ENCODE results near the gene CERS4. TPM values are rescaled to one million over a fixed set of nuclear protein-coding genes. Genes with fewer than 3 reads are reported as not detected.

CERS4 gene
- total and polyA plus RNA-seq, 2 experiments from 2014 or later, result not detected

DNA sequence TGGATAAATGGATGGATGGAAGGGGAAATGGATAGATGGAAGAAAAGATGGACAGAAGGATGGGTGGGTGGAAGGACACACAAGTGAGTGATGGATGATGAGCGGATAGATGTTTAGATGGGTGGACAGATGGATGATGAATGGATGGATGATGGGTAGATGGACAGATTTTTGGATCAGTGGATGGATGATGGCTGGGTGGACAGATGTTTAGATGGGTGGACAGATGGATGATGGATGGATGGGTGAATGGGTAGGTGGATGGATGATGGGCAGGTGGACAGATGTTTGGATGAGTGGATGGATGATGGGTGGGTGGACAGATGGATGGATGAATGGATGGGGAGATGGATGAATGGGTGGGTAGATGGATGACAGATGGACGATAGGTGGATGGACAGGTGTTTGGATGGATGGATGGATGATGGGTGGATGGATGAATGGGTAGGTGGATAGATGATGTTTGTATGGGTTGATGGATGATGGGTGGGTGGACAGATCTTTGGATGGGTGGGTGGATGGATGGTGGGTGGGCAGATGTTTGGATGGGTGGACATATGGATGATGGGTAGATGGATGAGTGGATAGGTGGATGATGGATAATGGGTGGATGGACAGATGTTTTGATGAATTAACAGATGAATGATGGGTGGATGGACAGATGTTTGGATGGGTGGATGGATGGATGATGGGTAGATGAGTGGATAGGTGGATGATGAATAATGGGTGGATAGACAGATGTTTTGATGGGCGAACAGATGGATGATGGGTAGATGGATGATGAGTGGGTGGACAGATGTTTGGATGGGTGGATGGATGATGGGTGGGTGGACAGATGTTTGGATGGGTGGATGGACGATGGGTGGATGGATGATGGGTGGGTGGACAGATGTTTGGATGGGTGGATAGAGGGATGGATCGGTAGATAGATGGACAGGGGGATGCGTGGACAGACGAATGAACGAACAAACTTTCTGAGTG is 39.5 kb downstream of the CERS4 start:
- no peak for DNase-seq
- Histone ChIP-seq H3K36me3 (ENCODE audit: low read depth) (no peaks in the 10 kb centered on the region), H3K4me2 (ENCODE audit: unreplicated experiment) (no peak overlapping the region), H3F3A (ENCODE audit: insufficient read depth) (no peaks in the 10 kb centered on the region), H3K27ac (no peak overlapping the region), H3K9me2 (ENCODE audit: insufficient read depth) (no peaks in the 10 kb centered on the region), H4K20me1 (ENCODE audit: insufficient read depth) (no peaks in the 10 kb centered on the region), H3K4me3 (no peak overlapping the region), H3K79me2 (ENCODE audit: insufficient read depth) (no peaks in the 10 kb centered on the region), H3K9ac (no peak overlapping the region), H2AFZ (no peak overlapping the region), H3K27me3 (replicated peaks; ENCODE audit: insufficient read depth) (no peaks in the 10 kb centered on the region), H3K9me3 (ENCODE audit: low read depth) (no peaks in the 10 kb centered on the region), H3K4me1 (ENCODE audit: insufficient read depth) (0 out of 2 replicates have a peak, but pooled peaks cover 6% of the 10 kb centered on the region)
- TF ChIP-seq EZH2 (IDR thresholded peaks at IDR 0.05; ENCODE audit: insufficient read depth, poor library complexity, severe bottlenecking) (no peak), EZH2phosphoT487 (IDR thresholded peaks at IDR 0.05; ENCODE audit: insufficient read depth, low read depth) (no peak)
- WGBS, 2 experiments (ENCODE audit: low coverage in 1 of 2, low lambda C conversion rate in 2 of 2, missing lambda C conversion rate in 2 of 2), result 79 to 82% methylated on average over 8 of the region's 8 CpGs
- in situ Hi-C loops (cut with MboI), result loop anchor here (10.0 kb wide), 1 partner anchor 284 kb away; no protein-coding TSS in a partner anchor

DNA sequence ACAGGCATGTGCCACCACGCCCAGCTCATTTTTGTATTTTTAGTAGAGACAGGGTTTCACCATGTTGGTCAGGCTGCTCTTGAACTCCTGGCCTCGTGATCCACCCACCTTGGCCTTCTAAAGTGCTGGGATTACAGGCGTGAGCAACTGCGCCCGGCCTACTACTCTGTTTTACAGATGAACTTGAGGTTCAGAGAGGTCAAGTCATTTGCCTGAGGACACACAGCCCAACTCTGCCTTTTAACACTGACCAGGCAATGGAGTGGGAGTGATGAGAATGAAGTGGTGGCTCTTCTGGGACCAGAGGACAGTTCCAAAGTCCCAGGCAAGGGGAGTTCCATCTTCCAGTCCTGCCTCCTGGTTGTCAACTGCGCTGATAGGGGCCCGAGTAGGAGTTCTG is 41.4 kb downstream of the CERS4 start:
- H3K4me3 ChIP-seq, result no peak overlapping the region
- H3F3A ChIP-seq (ENCODE audit: insufficient read depth), result no peaks in the 10 kb centered on the region
- H3K36me3 ChIP-seq (ENCODE audit: low read depth), result no peaks in the 10 kb centered on the region
- no peak for DNase-seq
- TF ChIP-seq EZH2phosphoT487 (IDR thresholded peaks at IDR 0.05; ENCODE audit: insufficient read depth, low read depth), result no peak
- TF ChIP-seq EZH2 (IDR thresholded peaks at IDR 0.05; ENCODE audit: insufficient read depth, poor library complexity, severe bottlenecking), result no peak
- H3K9me2 ChIP-seq (ENCODE audit: insufficient read depth), result no peaks in the 10 kb centered on the region
- in situ Hi-C loops (cut with MboI), result no loop called here
- peak overlapping the region; percentile 42 for H3K4me2 ChIP-seq (ENCODE audit: unreplicated experiment)
- no peaks in the 10 kb centered on the region for H3K9me3 ChIP-seq (ENCODE audit: low read depth)
- H3K9ac ChIP-seq, result no peak overlapping the region
- WGBS, 2 experiments (ENCODE audit: low coverage in 1 of 2, low lambda C conversion rate in 2 of 2, missing lambda C conversion rate in 2 of 2), result 50 to 60% methylated on average over 7 of the region's 7 CpGs
- H3K27me3 ChIP-seq (replicated peaks; ENCODE audit: insufficient read depth), result no peaks in the 10 kb centered on the region
- H4K20me1 ChIP-seq (ENCODE audit: insufficient read depth), result no peaks in the 10 kb centered on the region
- no peak overlapping the region for H3K27ac ChIP-seq
- no peak overlapping the region for H2AFZ ChIP-seq
- H3K4me1 ChIP-seq (ENCODE audit: insufficient read depth), result 0 out of 2 replicates have a peak, but pooled peaks cover 6% of the 10 kb centered on the region
- H3K79me2 ChIP-seq (ENCODE audit: insufficient read depth), result no peaks in the 10 kb centered on the region

DNA sequence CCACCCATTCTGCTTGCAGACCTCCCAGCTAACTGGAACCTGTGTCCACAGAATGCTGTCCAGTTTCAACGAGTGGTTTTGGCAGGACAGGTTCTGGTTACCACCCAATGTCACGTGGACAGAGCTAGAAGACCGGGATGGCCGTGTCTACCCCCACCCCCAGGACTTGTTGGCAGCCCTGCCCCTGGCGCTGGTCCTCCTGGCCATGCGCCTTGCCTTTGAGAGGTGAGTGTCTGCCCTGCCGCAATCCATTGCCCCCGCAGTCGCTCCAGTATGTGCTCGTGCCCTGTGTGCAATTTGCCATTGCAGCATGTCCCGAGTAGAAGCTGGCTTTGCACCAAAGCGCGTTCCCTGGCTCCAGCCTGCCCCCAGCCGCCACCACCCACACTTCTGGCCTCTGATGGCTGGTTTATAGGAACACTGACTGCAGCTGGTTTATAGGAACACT is 41.9 kb downstream of the CERS4 start:
- H3K4me3 ChIP-seq, result no peak overlapping the region
- TF ChIP-seq EZH2phosphoT487 (IDR thresholded peaks at IDR 0.05; ENCODE audit: insufficient read depth, low read depth) (no peak), EZH2 (IDR thresholded peaks at IDR 0.05; ENCODE audit: insufficient read depth, poor library complexity, severe bottlenecking) (no peak)
- H3K9me3 ChIP-seq (ENCODE audit: low read depth), result no peaks in the 10 kb centered on the region
- H3K4me1 ChIP-seq (ENCODE audit: insufficient read depth), result 0 out of 2 replicates have a peak, but pooled peaks cover 6% of the 10 kb centered on the region
- no peaks in the 10 kb centered on the region for H3K36me3 ChIP-seq (ENCODE audit: low read depth)
- in situ Hi-C loops (cut with MboI), result no loop called here
- H3K9me2 ChIP-seq (ENCODE audit: insufficient read depth), result no peaks in the 10 kb centered on the region
- H3K79me2 ChIP-seq (ENCODE audit: insufficient read depth), result no peaks in the 10 kb centered on the region
- no peak overlapping the region for H2AFZ ChIP-seq
- no peak overlapping the region for H3K9ac ChIP-seq
- no peak overlapping the region for H3K27ac ChIP-seq
- H4K20me1 ChIP-seq (ENCODE audit: insufficient read depth), result no peaks in the 10 kb centered on the region
- no peaks in the 10 kb centered on the region for H3K27me3 ChIP-seq (replicated peaks; ENCODE audit: insufficient read depth)
- WGBS, 2 experiments (ENCODE audit: low coverage in 1 of 2, low lambda C conversion rate in 2 of 2, missing lambda C conversion rate in 2 of 2), result 10 to 12% methylated on average over 14 of the region's 14 CpGs
- H3F3A ChIP-seq (ENCODE audit: insufficient read depth), result no peaks in the 10 kb centered on the region
- H3K4me2 ChIP-seq (ENCODE audit: unreplicated experiment), result peak overlapping the region; percentile 42
- peak; percentile 60 for DNase-seq

DNA sequence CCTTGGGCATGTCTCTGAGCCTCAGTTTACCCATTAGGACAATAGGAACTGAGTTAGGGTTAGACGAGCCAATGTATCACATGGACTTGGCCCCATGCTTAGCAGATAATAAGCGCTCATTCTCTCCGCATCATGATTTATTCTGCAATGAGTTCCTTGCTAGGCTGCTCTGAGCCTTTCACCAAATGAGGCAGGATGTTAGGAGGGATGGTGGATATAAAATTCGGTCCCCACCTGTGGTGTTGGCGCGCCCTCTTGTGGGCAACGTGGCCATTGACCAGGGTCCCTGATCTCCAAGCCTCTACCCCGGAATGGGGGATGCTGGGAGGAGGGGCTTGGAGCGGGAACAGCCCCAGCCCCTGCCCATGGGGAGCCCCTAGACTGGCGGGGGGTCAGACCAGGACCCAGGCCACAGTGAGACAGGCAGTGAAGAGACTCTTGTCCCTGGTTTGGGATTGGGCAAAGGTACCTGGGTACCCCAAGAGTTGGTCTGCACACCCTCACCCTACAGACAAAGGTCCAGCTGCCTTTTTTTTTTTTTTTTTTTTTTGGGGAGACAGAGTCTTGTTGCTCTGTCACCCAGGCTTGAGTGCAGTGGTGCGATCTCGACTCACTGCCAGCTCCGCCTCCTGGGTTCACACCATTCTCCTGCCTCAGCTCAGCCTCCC is 43.9 kb downstream of the CERS4 start:
- H3K9me2 ChIP-seq (ENCODE audit: insufficient read depth), result no peaks in the 10 kb centered on the region
- 0 out of 2 replicates have a peak, but pooled peaks cover 6% of the 10 kb centered on the region for H3K4me1 ChIP-seq (ENCODE audit: insufficient read depth)
- no peaks in the 10 kb centered on the region for H3K27me3 ChIP-seq (replicated peaks; ENCODE audit: insufficient read depth)
- no peaks in the 10 kb centered on the region for H3K79me2 ChIP-seq (ENCODE audit: insufficient read depth)
- no peak overlapping the region for H3K4me3 ChIP-seq
- no peak overlapping the region for H2AFZ ChIP-seq
- no peaks in the 10 kb centered on the region for H4K20me1 ChIP-seq (ENCODE audit: insufficient read depth)
- WGBS, 2 experiments (ENCODE audit: low coverage in 1 of 2, low lambda C conversion rate in 2 of 2, missing lambda C conversion rate in 2 of 2), result 17 to 23% methylated on average over 13 of the region's 13 CpGs
- peak; percentile 81 for DNase-seq
- H3K4me2 ChIP-seq (ENCODE audit: unreplicated experiment), result no peak overlapping the region
- H3F3A ChIP-seq (ENCODE audit: insufficient read depth), result no peaks in the 10 kb centered on the region
- no peak overlapping the region for H3K27ac ChIP-seq
- H3K9ac ChIP-seq, result no peak overlapping the region
- in situ Hi-C loops (cut with MboI), result no loop called here
- TF ChIP-seq EZH2phosphoT487 (IDR thresholded peaks at IDR 0.05; ENCODE audit: insufficient read depth, low read depth) (no peak), EZH2 (IDR thresholded peaks at IDR 0.05; ENCODE audit: insufficient read depth, poor library complexity, severe bottlenecking) (no peak)
- H3K9me3 ChIP-seq (ENCODE audit: low read depth), result no peaks in the 10 kb centered on the region
- H3K36me3 ChIP-seq (ENCODE audit: low read depth), result no peaks in the 10 kb centered on the region
